Putamen (tissue), 1 donor: Measurements from ENCODE around the gene TEX2.
"Not testable (repeated sequence)": the region's sequence is repeated elsewhere in the genome, so short reads cannot be mapped to it uniquely, and the experiment has no call there.

ENCODE experiments used
- DNase-seq: peaks from one replicate; pipeline ENCODE4 v3.0.0-alpha.2; 2016; ENCODE audit warnings: low spot score

The TEX2 gene

GRCh38 chr17:64180089-64181073, 82.7 kb downstream of the TEX2 start:
- DNase-seq, result no peak

- DNase-seq, result not testable (repeated sequence)
Observed at GRCh38 chr17:64179024-64179423, 84.0 kb downstream of the TEX2 start.

- no peak for DNase-seq
Observed at GRCh38 chr17:64178011-64178825, 84.8 kb downstream of the TEX2 start.

- DNase-seq, result no peak
Observed at GRCh38 chr17:64177311-64178010, 85.6 kb downstream of the TEX2 start.

- no peak for DNase-seq
Observed at GRCh38 chr17:64176556-64176955, 86.5 kb downstream of the TEX2 start.

- peak; percentile 80 for DNase-seq
Observed at GRCh38 chr17:64174686-64175456, 88.2 kb downstream of the TEX2 start.

GRCh38 chr17:64173646-64174045, 89.4 kb downstream of the TEX2 start:
- DNase-seq, result no peak

GRCh38 chr17:64172510-64172909, 90.5 kb downstream of the TEX2 start:
- DNase-seq, result no peak

- DNase-seq, result no peak
Observed at GRCh38 chr17:64171041-64171440, 92.0 kb downstream of the TEX2 start.

- no peak for DNase-seq
Observed at GRCh38 chr17:64170286-64170685, 92.8 kb downstream of the TEX2 start.

- DNase-seq, result not testable (repeated sequence)
Observed at GRCh38 chr17:64167666-64168065, 95.4 kb downstream of the TEX2 start.

GRCh38 chr17:64166876-64167275, 96.2 kb downstream of the TEX2 start:
- no peak for DNase-seq

- DNase-seq, result no peak
Observed at GRCh38 chr17:64165347-64165746, 97.7 kb downstream of the TEX2 start.

- no peak for DNase-seq
Observed at GRCh38 chr17:64164596-64165285, 98.3 kb downstream of the TEX2 start.

GRCh38 chr17:64163468-64163867, 99.6 kb downstream of the TEX2 start:
- no peak for DNase-seq

- no peak for DNase-seq
Observed at GRCh38 chr17:64162554-64162953, 100.5 kb downstream of the TEX2 start.

GRCh38 chr17:64161380-64162176, 101.5 kb downstream of the TEX2 start:
- DNase-seq, result no peak

GRCh38 chr17:64160378-64160777, 102.7 kb downstream of the TEX2 start:
- no peak for DNase-seq

GRCh38 chr17:64158831-64159590, 104.0 kb downstream of the TEX2 start:
- DNase-seq, result no peak
